ENCODE measurements around the gene AHR.

Gene AHR

DNA sequence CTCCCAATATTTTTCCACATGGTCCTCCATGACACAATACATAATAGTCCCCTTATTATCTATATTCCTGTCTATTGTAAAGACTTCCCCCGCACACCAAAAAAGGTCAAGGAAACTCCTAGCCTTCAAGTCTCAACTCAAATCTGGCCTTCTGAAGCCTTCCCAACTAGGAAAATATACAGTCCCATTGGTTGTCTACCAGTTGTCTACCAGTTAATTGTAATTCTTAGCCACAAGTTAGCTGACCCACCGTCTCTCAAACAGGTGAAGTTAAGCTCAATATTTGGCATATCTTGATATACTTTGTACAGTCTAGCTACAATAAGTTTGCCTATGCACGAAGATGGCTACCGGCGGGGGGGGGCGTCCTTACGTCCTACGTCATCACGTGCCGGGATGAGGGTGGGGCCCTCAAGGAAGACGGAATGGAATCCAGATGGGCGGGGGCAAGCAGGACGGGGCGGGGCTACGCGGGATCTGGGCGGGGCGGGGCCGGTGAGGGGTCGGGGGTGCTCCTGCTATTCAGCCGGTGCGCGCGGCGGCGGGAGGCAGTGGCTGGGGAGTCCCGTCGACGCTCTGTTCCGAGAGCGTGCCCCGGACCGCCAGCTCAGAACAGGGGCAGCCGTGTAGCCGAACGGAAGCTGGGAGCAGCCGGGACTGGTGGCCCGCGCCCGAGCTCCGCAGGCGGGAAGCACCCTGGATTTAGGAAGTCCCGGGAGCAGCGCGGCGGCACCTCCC is at the start of gene AHR:
TSS of gene AHR (plus strand) at position 551 of the 738 bp plus-strand sequence. CDS start 613 bp downstream, outside the sequence.
- DNase-seq, result peak; percentile 86

- DNase-seq, result no peak
These were observed 44.6 kb upstream of the AHR start for GRCh38 chr7:17253885-17254284.

GRCh38 chr7:17255926-17256325 is 42.5 kb upstream of the AHR start:
- DNase-seq, result no peak

GRCh38 chr7:17256375-17256774 is 42.1 kb upstream of the AHR start:
- no peak for DNase-seq

DNA sequence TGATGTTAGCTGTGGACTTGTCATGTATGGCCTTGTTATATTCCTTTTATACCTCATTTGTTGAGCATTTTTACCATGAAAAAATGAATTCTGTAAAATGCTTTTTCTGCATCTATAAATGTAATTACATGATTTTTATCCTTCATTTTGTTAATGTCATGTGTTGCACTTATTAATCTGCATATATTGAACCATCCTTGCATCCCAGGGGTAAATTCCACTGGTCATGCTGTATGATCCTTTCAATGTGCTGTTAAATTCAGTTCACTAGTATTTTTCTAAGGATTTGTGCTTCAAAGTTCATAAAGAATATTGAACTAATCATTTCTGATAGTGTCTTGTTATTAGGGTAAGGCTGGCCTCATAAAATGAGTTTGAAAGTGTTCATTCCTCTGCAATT is 31.9 kb upstream of the AHR start:
- DNase-seq, result no peak

GRCh38 chr7:17269341-17270221 is 28.9 kb upstream of the AHR start:
- DNase-seq, result no peak

GRCh38 chr7:17274551-17275245 is 23.8 kb upstream of the AHR start:
- DNase-seq, result no peak

- no peak for DNase-seq
These were observed 22.4 kb upstream of the AHR start for GRCh38 chr7:17275749-17276671.

- DNase-seq, result no peak
These were observed 19.4 kb upstream of the AHR start for GRCh38 chr7:17279061-17279460.

DNA sequence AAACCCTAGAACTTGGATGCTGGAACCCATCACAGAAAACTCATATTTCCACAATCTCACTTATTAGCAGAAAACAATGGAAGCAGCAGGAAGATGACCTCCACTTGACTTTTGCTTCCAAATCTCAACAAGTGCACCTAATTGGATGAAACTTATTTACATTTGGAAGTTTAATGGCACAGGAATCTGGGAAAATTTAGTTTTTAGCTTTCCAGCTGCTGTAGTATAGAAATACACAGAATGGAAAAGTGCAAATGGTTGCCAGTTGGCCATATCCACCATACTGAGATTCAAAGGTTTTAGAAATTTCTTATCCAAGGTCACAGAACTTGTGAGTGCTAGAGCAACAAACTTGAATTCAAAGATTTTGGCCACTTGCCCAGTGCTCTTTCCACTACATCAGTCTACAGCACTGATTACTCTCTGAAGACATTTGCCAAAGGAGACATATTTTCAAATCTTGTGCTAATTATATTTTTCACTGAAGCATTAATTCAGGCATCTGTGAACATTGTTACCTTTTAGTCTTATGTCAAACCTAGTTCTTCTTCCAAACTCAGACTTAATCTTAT is 9.3 kb upstream of the AHR start:
- peak; percentile 4 for DNase-seq

- DNase-seq, result no peak
These were observed 5.6 kb upstream of the AHR start for GRCh38 chr7:17292843-17293242.

- DNase-seq, result no peak
These were observed 5.0 kb upstream of the AHR start for GRCh38 chr7:17293481-17293880.

DNA sequence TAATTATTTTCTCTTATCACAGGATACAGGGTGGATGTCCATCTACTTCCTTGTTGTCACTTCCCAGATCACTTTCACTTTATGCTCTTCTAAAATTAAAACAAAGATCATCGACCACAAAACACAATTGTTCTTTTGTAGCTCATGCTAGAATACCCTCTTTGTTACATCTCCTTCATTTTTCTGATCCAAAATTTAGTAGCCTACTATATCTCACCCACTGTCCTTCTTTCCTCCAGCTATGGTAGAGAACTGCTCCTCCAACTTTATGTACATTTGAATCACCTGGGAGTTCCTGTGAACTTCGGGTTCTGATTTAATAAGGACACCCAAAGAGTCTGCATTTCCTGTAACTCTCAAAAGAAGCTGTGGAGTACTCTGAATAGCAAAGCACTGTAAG is 1.2 kb upstream of the AHR start:
- no peak for DNase-seq

GRCh38 chr7:17298840-17299482 is 509 bp downstream of the AHR start:
- peak; percentile 64 for DNase-seq

DNA sequence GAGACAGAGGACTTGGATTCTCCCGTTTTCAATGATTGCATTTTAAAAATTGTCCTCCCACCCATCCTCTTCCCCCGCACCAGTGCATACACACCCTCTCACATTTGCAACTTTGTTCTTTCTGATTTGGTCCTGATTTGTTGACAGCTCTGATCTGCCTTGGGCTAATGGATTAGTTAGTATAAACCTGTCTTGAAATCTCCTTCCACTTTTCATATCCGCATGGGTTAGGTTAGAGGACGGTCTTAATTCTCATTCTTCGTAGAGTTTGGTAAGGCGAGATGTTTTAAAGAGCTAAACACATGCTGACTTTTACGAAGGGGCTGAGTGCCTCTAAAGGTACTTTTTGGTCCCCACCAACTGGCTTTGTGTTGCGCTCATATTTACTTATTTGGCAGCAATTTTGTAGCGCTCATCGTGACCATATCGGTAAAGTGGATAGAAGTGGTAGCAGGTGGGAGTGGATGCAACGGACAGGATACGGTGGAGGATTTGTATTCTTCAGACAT is 1.1 kb downstream of the AHR start:
- DNase-seq, result peak; percentile 15

GRCh38 chr7:17300012-17300411 is 1.6 kb downstream of the AHR start:
- DNase-seq, result no peak

GRCh38 chr7:17300437-17300836 is 2.0 kb downstream of the AHR start:
- DNase-seq, result no peak

- peak; percentile 36 for DNase-seq
These were observed 3.3 kb downstream of the AHR start for GRCh38 chr7:17301471-17302456.

DNA sequence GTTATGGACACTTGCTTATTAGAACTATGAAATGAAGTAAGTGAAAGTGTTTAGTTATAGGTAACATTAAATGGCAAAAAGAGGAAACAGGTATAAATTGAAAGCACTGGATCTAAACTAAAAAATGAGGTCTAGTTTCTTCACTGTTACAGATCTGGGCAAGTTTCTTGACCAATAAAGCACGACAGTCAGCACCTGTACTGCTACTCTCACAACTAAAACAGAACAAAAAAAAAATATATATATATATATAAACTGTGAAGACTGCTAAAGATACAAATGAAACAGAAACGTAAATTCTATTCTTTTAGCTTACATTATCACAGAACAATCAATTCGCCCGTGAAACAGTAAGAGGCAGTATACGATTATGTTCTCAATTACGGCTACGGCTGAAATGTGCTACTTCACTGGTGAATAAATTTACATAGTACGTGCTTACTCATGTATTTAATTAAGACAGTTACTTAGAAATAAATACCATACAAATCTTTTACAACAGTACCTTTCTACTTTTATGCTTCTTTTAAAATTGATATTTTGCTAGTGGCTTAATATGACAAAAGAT is 4.2 kb downstream of the AHR start:
- DNase-seq, result no peak

DNA sequence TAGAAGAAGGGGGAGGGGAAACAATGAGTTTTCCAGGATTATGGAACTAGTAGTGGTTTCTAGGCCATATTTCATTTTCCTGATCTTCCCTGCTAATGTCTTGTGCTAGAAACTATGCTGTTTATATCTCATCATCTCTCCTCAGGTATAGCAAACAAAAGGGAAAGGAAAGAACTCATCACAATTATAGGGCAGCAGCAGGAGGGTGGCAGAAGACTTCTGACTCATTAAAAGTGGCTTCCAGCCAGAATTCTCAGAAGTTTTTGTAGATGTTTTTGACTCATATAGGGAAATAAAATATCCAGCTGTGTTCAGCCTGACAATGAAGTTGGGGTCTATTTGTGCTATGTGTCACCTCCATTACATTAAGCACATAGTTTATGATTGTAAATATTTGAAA is 6.5 kb downstream of the AHR start:
- DNase-seq, result no peak

Measured in NCI-H2171 treated with DMSO at 0.1 percent for 48 hours (cell line).